Cardiac muscle cell (in vitro differentiated cells and primary cell): ENCODE data around the gene SLC25A21. TPM values are rescaled to one million over a fixed set of nuclear protein-coding genes. Genes with fewer than 3 reads are reported as not detected.

ENCODE experiments used
- DNase-seq, 2 donors: peaks; one replicate each; pipeline versions ENCODE4 v3.0.0 to v3.0.0-alpha.2; 2010 to 2017; ENCODE audit warnings: low read depth in 1 of 2, low spot score in 1 of 2
- H3K27ac ChIP-seq: fragments of 200-600 bp; sonication (generic); 2 replicates; pipeline ENCODE4 v1.5.1; 2016
- H3K27me3 ChIP-seq: fragments of 200-600 bp; sonication (generic); 2 replicates; pipeline ENCODE4 v1.6.0; 2016; ENCODE audit warnings: control low read depth
- H3K36me3 ChIP-seq: fragments of 200-600 bp; sonication (generic); 2 replicates; pipeline ENCODE4 v1.5.1; 2016; ENCODE audit warnings: control low read depth
- H3K4me1 ChIP-seq: fragments of 200-600 bp; sonication (generic); 2 replicates; pipeline ENCODE4 v1.8.1; 2017; ENCODE audit warnings: low read depth, mild to moderate bottlenecking, mixed run types
- H3K4me3 ChIP-seq: fragments of 200-600 bp; sonication (generic); 2 replicates; pipeline ENCODE4 v1.5.1; 2016; ENCODE audit warnings: mild to moderate bottlenecking
- H3K9me3 ChIP-seq: fragments of 200-600 bp; sonication (generic); 2 replicates; pipeline ENCODE4 v1.5.1; 2017; ENCODE audit warnings: low read depth, mild to moderate bottlenecking, control low read depth
- CTCF ChIP-seq: IDR thresholded peaks from 2 replicates; pipeline ENCODE4 v1.5.1; 2012; ENCODE audit warnings: low read depth, mild to moderate bottlenecking, low read length
- polyA plus RNA-seq: library from polyadenylated mRNA; unstranded; fragments of >200 nt; fragmentation: Nextera tagmentation; extraction: Ambion mirVana; gene quantifications from 2 replicates; pipeline ENCODE4 v1.2.1, GENCODE V29; 2016
- total RNA-seq: library from RNA; depleted of rRNA; stranded (reverse); fragments of >200 nt; gene quantifications from 2 replicates; pipeline ENCODE4 v1.2.3, GENCODE V29; 2016

SLC25A21 gene
- total and polyA plus RNA-seq, 2 experiments from 2014 or later: 0.63 to 8.4 TPM

DNA sequence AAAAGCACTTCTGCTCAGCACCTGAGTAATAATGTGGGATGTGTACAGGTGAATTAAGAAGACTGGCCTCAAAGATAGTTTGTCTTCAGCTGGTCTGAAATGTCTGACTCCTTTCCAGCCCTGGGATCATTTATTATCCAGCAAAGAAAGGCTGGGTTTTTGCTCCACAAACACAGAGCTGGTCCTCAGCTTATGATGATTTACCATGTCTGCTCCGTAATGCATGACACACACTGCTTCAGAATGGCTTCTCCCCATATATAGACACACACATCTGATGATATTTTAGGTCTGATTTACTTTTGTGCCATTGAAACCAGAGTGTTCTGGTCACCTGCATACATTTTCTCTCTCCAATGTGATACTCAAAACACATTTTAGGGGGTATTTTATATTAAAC, 225.0 kb downstream of the SLC25A21 start:
- H3K9me3 ChIP-seq: no peaks in the 10 kb centered on the region
- DNase-seq: no peak
- H3K4me3 ChIP-seq: no peak overlapping the region
- H3K27me3 ChIP-seq: peaks cover 36% of the 10 kb centered on the region
- no peaks in the 10 kb centered on the region for H3K36me3 ChIP-seq
- H3K27ac ChIP-seq: no peak overlapping the region
- no peaks in the 10 kb centered on the region for H3K4me1 ChIP-seq
- TF ChIP-seq CTCF: no peak

- no peak overlapping the region for H3K27ac ChIP-seq
- no peak for DNase-seq
- no peaks in the 10 kb centered on the region for H3K9me3 ChIP-seq
- TF ChIP-seq CTCF: no peak
- no peak overlapping the region for H3K4me3 ChIP-seq
- H3K4me1 ChIP-seq: no peaks in the 10 kb centered on the region
- H3K36me3 ChIP-seq: no peaks in the 10 kb centered on the region
- H3K27me3 ChIP-seq: peaks cover 36% of the 10 kb centered on the region
Observed at GRCh38 chr14:36946872-36947271, 225.5 kb downstream of the SLC25A21 start.

GRCh38 chr14:36944307-36945010, 227.9 kb downstream of the SLC25A21 start:
- Histone ChIP-seq H3K9me3 (no peaks in the 10 kb centered on the region), H3K4me3 (no peak overlapping the region), H3K4me1 (no peaks in the 10 kb centered on the region), H3K36me3 (no peaks in the 10 kb centered on the region), H3K27me3 (peaks cover 53% of the 10 kb centered on the region), H3K27ac (no peak overlapping the region)
- no peak for TF ChIP-seq CTCF
- DNase-seq: no peak

DNA sequence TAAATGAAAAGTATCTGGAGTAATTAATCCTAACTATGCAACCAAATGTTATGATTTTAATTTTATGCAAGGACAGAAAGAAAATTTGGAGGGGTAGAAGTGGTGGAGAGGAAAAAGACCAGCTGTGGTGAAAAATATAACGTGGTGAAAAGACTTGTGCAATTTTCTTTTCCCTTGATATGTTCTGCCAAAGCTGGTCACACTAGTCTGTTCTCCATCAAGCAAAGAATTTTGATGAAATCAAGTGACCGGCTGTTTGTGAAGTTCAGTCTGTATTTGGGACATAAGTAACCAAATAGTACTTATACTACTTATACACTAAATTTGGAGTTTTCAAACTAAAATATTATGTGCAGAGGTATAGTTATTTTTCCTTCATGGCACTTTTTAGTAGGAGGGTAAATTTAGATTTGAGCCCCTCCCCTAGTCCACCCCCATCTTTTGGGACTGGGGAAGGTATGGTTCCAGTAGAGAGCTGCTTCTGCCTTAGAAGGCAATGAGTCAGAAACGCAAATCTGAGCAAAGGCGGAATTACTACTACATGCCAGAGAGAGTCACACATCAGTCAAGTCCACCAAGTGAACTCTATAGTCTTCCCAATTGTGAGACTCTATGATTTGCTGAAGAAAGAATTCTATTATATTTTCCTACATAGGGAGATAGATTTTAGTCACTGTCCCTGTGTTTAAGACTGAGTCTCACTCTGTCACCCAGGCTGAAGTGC, 229.7 kb downstream of the SLC25A21 start:
- no peak for TF ChIP-seq CTCF
- Histone ChIP-seq H3K36me3 (no peaks in the 10 kb centered on the region), H3K4me3 (no peak overlapping the region), H3K4me1 (no peaks in the 10 kb centered on the region), H3K9me3 (no peaks in the 10 kb centered on the region), H3K27me3 (peaks cover 51% of the 10 kb centered on the region), H3K27ac (no peak overlapping the region)
- no peak for DNase-seq

GRCh38 chr14:36941783-36942521, 230.5 kb downstream of the SLC25A21 start:
- DNase-seq: peak; percentile 67 to 78
- Histone ChIP-seq H3K27me3 (peaks cover 44% of the 10 kb centered on the region), H3K4me1 (no peaks in the 10 kb centered on the region), H3K36me3 (no peaks in the 10 kb centered on the region), H3K9me3 (no peaks in the 10 kb centered on the region), H3K4me3 (no peak overlapping the region), H3K27ac (no peak overlapping the region)
- TF ChIP-seq CTCF: peak; percentile 98
